Vagina (tissue), 2 donors: Measurements from ENCODE around the gene TMEM9.

Experiments
- POLR2A ChIP-seq, 2 donors: fragments of 450-650 bp; IDR thresholded peaks; one replicate each; pipeline ENCODE4 v1.6.1; 2017; ENCODE audit warnings: antibody characterized with exemption in 2 of 2, mild to moderate bottlenecking in 2 of 2, moderate library complexity in 2 of 2
- POLR2AphosphoS5 ChIP-seq, 2 donors: sonication (generic); formaldehyde crosslinking; IDR thresholded peaks; one replicate each; pipeline ENCODE4 v1.9.0; 2017; ENCODE audit warnings: antibody characterized with exemption in 2 of 2, mild to moderate bottlenecking in 2 of 2, low read depth in 1 of 2; ENCODE audit not compliant: insufficient read depth in 1 of 2
- TF ChIP-seq, protein P1 (sequence below), 3 experiments: fragments of 450-650 bp in 2 of 3; fragments of 200-600 bp in 1 of 3; sonication (generic) in 1 of 3; IDR thresholded peaks; one replicate each; pipeline ENCODE4 v1.5.1; 2017 to 2019; ENCODE audit warnings: antibody characterized with exemption in 3 of 3, mild to moderate bottlenecking in 2 of 3, moderate library complexity in 2 of 3

DNA sequence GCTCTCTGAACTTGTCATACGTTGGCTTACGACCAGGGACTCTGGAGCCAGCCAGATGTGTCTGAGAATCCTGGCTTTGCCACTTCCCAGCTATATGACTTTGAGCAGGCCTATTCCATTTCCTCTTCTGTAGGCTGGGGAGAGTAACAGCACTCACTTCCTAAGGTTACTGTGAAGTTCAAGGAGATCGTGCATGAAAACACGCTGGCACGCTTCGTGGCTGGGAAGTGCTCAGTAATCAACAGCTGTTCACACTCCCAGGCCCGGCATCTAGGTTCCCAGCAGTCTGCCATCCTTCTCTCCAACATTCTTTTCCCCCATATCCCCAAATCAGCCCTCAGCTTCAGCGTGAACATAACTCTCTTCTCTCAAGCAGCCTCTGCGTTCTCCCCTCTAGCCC, 29.3 kb downstream of the TMEM9 start:
- TF ChIP-seq, protein P1, sequence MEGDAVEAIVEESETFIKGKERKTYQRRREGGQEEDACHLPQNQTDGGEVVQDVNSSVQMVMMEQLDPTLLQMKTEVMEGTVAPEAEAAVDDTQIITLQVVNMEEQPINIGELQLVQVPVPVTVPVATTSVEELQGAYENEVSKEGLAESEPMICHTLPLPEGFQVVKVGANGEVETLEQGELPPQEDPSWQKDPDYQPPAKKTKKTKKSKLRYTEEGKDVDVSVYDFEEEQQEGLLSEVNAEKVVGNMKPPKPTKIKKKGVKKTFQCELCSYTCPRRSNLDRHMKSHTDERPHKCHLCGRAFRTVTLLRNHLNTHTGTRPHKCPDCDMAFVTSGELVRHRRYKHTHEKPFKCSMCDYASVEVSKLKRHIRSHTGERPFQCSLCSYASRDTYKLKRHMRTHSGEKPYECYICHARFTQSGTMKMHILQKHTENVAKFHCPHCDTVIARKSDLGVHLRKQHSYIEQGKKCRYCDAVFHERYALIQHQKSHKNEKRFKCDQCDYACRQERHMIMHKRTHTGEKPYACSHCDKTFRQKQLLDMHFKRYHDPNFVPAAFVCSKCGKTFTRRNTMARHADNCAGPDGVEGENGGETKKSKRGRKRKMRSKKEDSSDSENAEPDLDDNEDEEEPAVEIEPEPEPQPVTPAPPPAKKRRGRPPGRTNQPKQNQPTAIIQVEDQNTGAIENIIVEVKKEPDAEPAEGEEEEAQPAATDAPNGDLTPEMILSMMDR (IDR thresholded peaks at IDR 0.05), result no peak
- TF ChIP-seq POLR2AphosphoS5 (IDR thresholded peaks at IDR 0.05; ENCODE audit: insufficient read depth in 1 of 2, low read depth in 1 of 2) (no peak), POLR2A (IDR thresholded peaks at IDR 0.05) (no peak)
